Upper lobe of left lung (tissue), 6 donors: ENCODE measurements around the gene ZACN. TPM values are rescaled to one million over a fixed set of nuclear protein-coding genes. Genes with fewer than 3 reads are reported as not detected.

Source experiments
- ATAC-seq, 2 donors: fragments of 200-7000 bp; cut with Tn5 transposase; one replicate each; pipeline ENCODE4 v1.9.1; 2022; ENCODE audit warnings: mild to moderate bottlenecking in 2 of 2, moderate library complexity in 2 of 2; ENCODE audit not compliant: low FRiP score in 2 of 2
- DNase-seq, 2 donors: peaks; one replicate each; pipeline ENCODE4 v3.0.0-alpha.2; 2019 to 2020
- H3K27ac ChIP-seq, 4 donors: fragments of 200-600 bp; sonication (generic); one replicate each; pipeline ENCODE4 v1.5.1; 2016 to 2019
- H3K27me3 ChIP-seq, 4 donors: fragments of 200-600 bp; sonication (generic); one replicate each; pipeline ENCODE4 v1.5.1; 2017 to 2019
- H3K36me3 ChIP-seq, 4 donors: fragments of 200-600 bp; sonication (generic); one replicate each; pipeline ENCODE4 v1.5.1; 2016 to 2019
- H3K4me1 ChIP-seq, 4 donors: fragments of 200-600 bp; sonication (generic); one replicate each; pipeline ENCODE4 v1.5.1; 2018 to 2019
- H3K4me3 ChIP-seq, 4 donors: fragments of 200-600 bp; sonication (generic); one replicate each; pipeline ENCODE4 v1.5.1; 2017 to 2019; ENCODE audit warnings: mild to moderate bottlenecking in 2 of 4, moderate library complexity in 1 of 4
- H3K9me3 ChIP-seq, 4 donors: fragments of 200-600 bp; sonication (generic); one replicate each; pipeline ENCODE4 v1.5.1; 2018 to 2019
- EP300 ChIP-seq, 4 donors: sonication (generic); formaldehyde crosslinking; IDR thresholded peaks; one replicate each; pipeline ENCODE4 v1.5.1; 2017; ENCODE audit warnings: antibody characterized with exemption in 4 of 4, control low read depth in 2 of 4
- POLR2A ChIP-seq, 4 donors: fragments of 450-650 bp; IDR thresholded peaks; one replicate each; pipeline ENCODE4 v1.5.1; 2016 to 2017; ENCODE audit warnings: antibody characterized with exemption in 4 of 4, mild to moderate bottlenecking in 2 of 4
- POLR2AphosphoS5 ChIP-seq, 2 donors: sonication (generic); formaldehyde crosslinking; IDR thresholded peaks; one replicate each; pipeline ENCODE4 v1.5.1; 2017; ENCODE audit warnings: antibody characterized with exemption in 2 of 2
- WGBS, 2 donors: methylation state at CpG; one replicate each; pipeline ENCODE4 v1.1.5; 2017 to 2018; 5-methylcytosine and 5-hydroxymethylcytosine counted together
- total RNA-seq, 6 donors: library from RNA; depleted of rRNA in 4 of 6; stranded (reverse); fragments of >200 nt in 4 of 6; gene quantifications; one replicate each; pipeline versions ENCODE4 v1.1.0 to v1.2.1, GENCODE V29; 2016 to 2021
- TF ChIP-seq, protein P1 (sequence below), 6 experiments: fragments of 450-650 bp in 4 of 6; fragments of 200-600 bp in 2 of 6; sonication (generic) in 2 of 6; IDR thresholded peaks; one replicate each; pipeline ENCODE4 v1.5.1; 2016 to 2019; ENCODE audit warnings: antibody characterized with exemption in 6 of 6
- donor health status: DM: no; HTN: no; CAD: no; lungs with moderate emphysema.
- donor health status: DM: no; HTN: yes; CAD: no; lungs with severe emphysema.

Gene ZACN
- total RNA-seq, 6 donors from 2014 or later: not detected

GRCh38 chr17:76121932-76122430 is 43.0 kb downstream of the ZACN start:
- 51 to 62% methylated on average over 21 to 24 of the region's 42 CpGs for WGBS, 2 donors
- Histone ChIP-seq H3K4me1 (peaks cover 6 to 11% (median 8%) of the 10 kb centered on the region in 4 donors), H3K36me3 (no peaks in the 10 kb centered on the region), H3K27me3 (no peaks in the 10 kb centered on the region), H3K9me3 (no peaks in the 10 kb centered on the region), H3K27ac (peak overlapping the region in 2 of 4 donors; percentile 48 to 77), H3K4me3 (peak overlapping the region in 3 of 4 donors; percentile 27 to 41 (median 34))
- DNase-seq (peak in 1 of 2 donors; percentile 85), ATAC-seq (peak in 1 of 2 donors; percentile 59)
- no peak for TF ChIP-seq POLR2A (IDR thresholded peaks at IDR 0.05)
- TF ChIP-seq EP300 (IDR thresholded peaks at IDR 0.05): no peak
- no peak for TF ChIP-seq POLR2AphosphoS5 (IDR thresholded peaks at IDR 0.05)
- TF ChIP-seq, protein P1, sequence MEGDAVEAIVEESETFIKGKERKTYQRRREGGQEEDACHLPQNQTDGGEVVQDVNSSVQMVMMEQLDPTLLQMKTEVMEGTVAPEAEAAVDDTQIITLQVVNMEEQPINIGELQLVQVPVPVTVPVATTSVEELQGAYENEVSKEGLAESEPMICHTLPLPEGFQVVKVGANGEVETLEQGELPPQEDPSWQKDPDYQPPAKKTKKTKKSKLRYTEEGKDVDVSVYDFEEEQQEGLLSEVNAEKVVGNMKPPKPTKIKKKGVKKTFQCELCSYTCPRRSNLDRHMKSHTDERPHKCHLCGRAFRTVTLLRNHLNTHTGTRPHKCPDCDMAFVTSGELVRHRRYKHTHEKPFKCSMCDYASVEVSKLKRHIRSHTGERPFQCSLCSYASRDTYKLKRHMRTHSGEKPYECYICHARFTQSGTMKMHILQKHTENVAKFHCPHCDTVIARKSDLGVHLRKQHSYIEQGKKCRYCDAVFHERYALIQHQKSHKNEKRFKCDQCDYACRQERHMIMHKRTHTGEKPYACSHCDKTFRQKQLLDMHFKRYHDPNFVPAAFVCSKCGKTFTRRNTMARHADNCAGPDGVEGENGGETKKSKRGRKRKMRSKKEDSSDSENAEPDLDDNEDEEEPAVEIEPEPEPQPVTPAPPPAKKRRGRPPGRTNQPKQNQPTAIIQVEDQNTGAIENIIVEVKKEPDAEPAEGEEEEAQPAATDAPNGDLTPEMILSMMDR (IDR thresholded peaks at IDR 0.05): no peak

- Histone ChIP-seq H3K4me1 (peaks cover 6 to 11% (median 8%) of the 10 kb centered on the region in 4 donors), H3K27ac (no peak overlapping the region), H3K36me3 (no peaks in the 10 kb centered on the region), H3K9me3 (no peaks in the 10 kb centered on the region), H3K27me3 (no peaks in the 10 kb centered on the region), H3K4me3 (no peak overlapping the region)
- no peak for DNase-seq
- TF ChIP-seq POLR2AphosphoS5 (IDR thresholded peaks at IDR 0.05): no peak
- TF ChIP-seq EP300 (IDR thresholded peaks at IDR 0.05): no peak
- TF ChIP-seq POLR2A (IDR thresholded peaks at IDR 0.05): no peak
- TF ChIP-seq, protein P1 (IDR thresholded peaks at IDR 0.05): no peak
- WGBS, 2 donors: 93 to 94% methylated on average over 24 of the region's 24 CpGs
- no peak for ATAC-seq
Measured at GRCh38 chr17:76122431-76123190, 43.6 kb downstream of the ZACN start.

GRCh38 chr17:76123191-76123499 is 44.2 kb downstream of the ZACN start:
- Histone ChIP-seq H3K27me3 (no peaks in the 10 kb centered on the region), H3K9me3 (no peaks in the 10 kb centered on the region), H3K27ac (no peak overlapping the region), H3K36me3 (no peaks in the 10 kb centered on the region), H3K4me3 (no peak overlapping the region), H3K4me1 (peaks cover 6 to 11% (median 8%) of the 10 kb centered on the region in 4 donors)
- TF ChIP-seq EP300 (IDR thresholded peaks at IDR 0.05): no peak
- DNase-seq (no peak), ATAC-seq (no peak)
- WGBS, 2 donors: 65 to 73% methylated on average over 5 of the region's 5 CpGs

GRCh38 chr17:76123749-76124581 is 45.0 kb downstream of the ZACN start:
- no peak overlapping the region for H3K4me3 ChIP-seq
- 71 to 86% methylated on average over 4 to 8 of the region's 9 CpGs for WGBS, 2 donors
- TF ChIP-seq, protein P1 (IDR thresholded peaks at IDR 0.05): no peak
- TF ChIP-seq POLR2AphosphoS5 (IDR thresholded peaks at IDR 0.05): no peak
- TF ChIP-seq POLR2A (IDR thresholded peaks at IDR 0.05): no peak
- TF ChIP-seq EP300 (IDR thresholded peaks at IDR 0.05): no peak
- H3K36me3 ChIP-seq: no peaks in the 10 kb centered on the region
- H3K27ac ChIP-seq: no peak overlapping the region
- ATAC-seq: no peak
- no peak for DNase-seq
- H3K4me1 ChIP-seq: peaks cover 6 to 11% (median 8%) of the 10 kb centered on the region in 4 donors
- no peaks in the 10 kb centered on the region for H3K9me3 ChIP-seq
- H3K27me3 ChIP-seq: no peaks in the 10 kb centered on the region
